Measurements from ENCODE around the gene FAM117A.

GRCh38 chr17:49784636-49785035 is 20.7 kb upstream of the FAM117A start:
- TF ChIP-seq POLR2A (IDR thresholded peaks at IDR 0.05; ENCODE audit: low read depth, low read length) (no peak), TAF1 (IDR thresholded peaks at IDR 0.05; ENCODE audit: borderline replicate concordance, low read depth, low read length) (no peak), POLR2AphosphoS5 (IDR thresholded peaks at IDR 0.05; ENCODE audit: low read depth, low read length) (no peak)

All from GM12892 (cell line).